ENCODE results near the gene IQCK.

The IQCK gene

DNA sequence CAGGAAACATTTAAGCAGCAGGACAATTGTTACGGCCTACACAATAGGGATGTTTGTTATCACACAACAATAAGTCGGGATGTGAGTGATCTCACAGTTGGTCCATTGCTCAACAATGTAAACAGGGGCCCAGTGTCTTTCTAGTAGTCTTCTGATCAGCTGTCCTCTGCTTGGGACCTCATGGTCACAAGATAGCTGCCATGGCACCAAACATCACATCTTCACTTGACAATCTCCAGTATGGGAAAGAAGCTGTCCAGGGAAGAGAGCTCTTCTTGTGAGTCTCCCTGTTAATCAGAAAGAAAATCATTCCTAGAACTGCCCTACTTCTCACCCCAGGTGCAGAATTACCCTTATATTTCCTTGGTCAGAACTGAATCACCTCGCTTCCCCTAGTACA, 172.8 kb downstream of the IQCK start:
- DNase-seq, result no peak

DNA sequence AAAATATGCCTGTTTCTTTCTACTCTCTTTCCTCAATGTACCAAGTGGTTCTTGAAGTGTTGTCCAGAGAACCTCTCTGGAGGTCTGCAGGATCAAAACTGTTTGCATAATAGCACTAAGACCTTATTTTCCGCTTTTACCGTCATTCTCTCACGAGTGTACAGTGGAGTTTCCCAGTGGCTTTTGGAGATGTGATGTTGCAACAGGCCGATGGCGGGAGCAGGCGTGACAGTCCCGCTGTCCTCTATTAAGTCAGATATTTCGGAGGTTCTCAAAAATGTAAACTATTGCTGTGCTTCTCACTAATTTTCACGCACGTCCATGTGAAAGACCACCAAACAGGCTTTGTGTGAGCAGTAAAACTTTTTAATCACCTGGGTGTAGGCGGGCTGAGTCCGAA, 174.8 kb downstream of the IQCK start:
- no peak for DNase-seq

DNA sequence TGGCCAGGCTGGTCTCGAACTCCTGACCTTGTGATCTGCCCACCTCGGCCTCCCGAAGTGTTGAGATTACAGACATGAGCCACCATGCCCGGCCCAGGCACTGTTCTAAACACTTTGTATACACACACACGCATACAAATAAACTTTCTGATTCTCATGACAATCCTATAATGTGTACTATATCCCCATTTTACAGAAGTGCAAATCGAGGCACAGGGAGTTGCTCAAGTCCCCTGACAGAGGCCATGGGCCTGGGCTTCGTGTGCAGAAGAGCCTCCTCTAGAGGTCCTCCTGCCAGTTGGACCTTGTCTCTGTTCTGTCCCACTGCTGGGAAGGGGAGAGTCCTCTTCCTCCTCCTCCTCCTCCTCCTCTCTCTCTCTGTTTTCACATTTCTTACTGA, 176.5 kb downstream of the IQCK start:
- no peak for DNase-seq

DNA sequence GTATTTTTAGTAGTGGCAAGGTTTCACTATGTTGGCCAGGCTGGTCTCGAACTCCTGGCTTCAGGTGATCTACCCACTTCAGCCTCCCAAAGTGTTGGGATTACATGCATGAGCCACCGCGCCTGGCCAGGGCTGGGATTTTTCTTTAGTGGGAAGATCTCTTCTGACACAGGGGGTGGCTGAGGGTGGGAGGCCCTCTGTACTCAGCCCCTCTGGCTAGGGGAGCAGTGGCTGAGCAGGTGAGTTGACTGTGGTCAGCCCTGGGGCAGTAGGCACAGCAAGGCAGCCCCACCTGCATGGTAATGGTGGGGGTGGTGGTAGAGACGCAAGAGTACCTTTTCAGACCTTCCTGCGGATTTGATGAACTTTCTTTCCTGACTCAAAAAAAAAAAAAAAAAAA, 178.9 kb downstream of the IQCK start:
- DNase-seq, result no peak

DNA sequence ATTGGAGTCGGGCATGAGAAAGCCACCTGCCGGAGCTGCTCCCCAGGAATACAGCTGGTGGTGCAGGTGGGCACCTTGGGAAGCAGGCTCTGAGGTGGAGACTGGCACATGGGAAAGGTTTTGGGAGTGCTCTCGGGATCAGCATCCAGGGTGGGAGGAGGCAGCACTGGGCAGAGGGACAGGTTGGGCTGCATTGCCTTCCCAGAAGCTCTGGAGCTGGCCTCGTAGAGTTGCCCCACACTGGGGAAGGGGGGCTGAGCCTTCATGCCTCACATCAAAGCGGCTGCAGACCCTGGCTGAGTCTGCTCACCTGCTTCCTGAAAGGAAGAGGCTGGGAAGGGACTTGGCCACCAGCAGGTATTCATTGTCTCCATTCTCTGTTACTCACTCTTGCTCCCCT, 180.1 kb downstream of the IQCK start:
- no peak for DNase-seq

DNA sequence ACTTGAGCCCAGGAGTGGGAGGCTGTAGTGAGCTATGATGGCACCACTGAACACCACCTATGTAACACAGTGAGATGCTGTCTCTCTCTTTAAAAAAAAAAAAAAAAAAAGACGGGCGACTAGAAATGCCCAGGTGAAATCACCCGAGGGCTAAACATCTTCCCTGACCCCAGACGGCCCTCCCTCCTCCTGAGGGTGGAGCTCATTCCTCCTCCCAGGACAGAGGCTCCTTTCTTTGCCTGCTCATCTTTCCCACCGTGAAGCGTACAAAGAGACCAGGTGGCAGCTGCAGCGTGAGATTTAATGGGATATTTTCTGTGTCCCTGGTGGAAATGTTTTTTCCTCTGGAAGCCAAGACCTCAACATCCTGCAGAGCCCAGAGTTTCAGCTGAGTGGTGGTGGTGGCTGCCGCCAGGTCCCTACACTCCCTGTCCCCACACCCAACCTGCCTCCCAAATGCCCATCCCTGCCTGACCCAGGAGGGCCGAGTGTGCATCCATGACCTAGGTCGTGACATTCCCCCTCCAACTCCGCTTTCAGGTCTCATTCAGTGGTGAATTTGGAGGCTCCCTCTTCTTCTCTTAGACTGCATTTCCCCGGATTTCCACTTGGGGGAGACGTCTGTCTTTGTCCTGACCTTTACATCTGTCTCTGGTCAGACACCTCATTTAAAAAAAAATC, 181.0 kb downstream of the IQCK start:
- peak in 1 of 2 donors; percentile 36 for DNase-seq

DNA sequence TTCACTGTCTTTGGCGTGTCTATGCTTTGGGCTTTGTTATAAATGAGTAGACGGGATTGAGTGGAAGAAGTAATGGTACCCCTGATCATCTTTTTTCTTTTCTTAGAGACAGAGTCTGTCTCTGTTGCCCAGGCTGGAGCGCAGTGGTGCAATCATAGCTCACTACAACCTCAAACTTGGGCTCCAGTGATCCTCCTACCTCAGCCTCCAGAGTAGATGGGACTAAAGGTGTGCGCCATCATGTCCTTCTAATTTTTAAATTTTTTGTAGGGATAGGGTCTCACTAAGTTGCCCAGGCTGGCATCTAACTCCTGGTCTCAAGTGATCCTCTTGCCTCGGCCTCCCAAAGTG, 181.5 kb downstream of the IQCK start:
- DNase-seq, result no peak

DNA sequence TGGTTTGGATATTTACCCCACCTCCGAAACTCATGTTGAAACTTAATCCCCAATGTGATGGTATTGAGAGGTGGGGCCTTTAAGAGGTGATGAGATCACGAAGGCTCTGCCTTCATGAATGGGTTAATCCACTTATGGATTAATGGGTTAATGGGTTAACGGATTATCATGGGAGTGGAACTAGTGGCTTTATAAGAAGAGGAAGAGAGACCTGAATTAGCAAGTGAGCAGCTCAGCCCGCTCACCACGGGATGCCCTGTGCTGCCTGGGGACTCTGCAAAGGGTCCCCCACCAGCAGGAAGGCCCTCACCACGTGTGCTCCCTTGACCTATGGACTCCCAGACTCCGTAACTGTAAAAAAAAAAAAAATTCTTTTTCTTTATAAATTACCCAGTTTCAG, 183.1 kb downstream of the IQCK start:
- DNase-seq, result no peak

DNA sequence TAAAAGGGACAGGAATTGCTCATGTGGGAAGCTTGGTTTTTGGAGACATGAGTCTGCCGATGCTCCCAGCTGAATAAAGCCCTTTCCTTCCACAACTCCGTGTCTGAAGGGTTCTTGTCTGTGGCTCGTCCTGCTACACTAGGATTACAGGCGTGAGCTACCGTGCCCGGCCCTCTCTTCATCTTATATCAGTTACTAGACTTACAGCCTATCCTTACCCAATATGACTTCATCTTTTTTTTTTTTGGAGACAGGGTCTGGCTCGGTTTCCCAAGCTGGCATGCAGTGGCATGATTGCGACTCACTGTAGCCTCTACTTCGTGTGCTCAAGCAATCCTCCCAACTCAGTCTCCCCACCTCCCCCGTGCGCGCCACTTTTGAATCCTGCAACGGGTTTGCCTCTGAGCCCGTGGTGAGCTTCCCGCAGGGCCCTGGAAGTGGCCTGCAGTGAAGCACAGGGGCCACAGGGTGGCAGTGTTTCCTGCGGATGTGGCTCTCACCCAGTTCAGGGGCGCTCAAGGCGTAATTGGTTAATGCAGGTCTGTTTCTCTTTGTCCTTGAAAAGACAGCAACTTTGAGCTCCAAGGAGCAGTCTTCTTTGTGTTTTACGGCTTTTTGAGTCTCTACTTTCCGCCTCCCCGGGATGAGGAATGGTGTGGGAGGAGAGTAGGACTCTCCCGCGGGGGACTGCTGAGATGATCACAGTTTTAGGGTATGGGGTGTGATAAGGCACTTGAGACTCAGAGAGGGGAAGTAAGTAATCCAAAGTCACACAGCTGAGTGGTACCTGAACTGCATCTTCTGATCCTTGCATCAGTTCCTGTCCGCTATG, 189.3 kb downstream of the IQCK start:
- DNase-seq, result peak; percentile 64 to 65

Data from CD4-positive, alpha-beta T cell treated with Interleukin-1 beta for 1 hour (primary cell).